ENCODE measurements around the gene JAZF1. TPM values are rescaled to one million over a fixed set of nuclear protein-coding genes. Genes with fewer than 3 reads are reported as not detected.
"Not testable (repeated sequence)": the region's sequence is repeated elsewhere in the genome, so short reads cannot be mapped to it uniquely, and the experiment has no call there.

JAZF1 gene
- total RNA-seq, 4 donors from 2014 or later, result 27.8 to 36.5 (median 30.5) TPM

GRCh38 chr7:27860800-27861199, 319.8 kb downstream of the JAZF1 start:
- Histone ChIP-seq H3K27ac (no peak overlapping the region), H3K9me3 (no peaks in the 10 kb centered on the region), H3K4me3 (no peak overlapping the region), H3K36me3 (peaks cover 0 to 17% of the 10 kb centered on the region in 2 donors), H3K4me1 (no peaks in the 10 kb centered on the region), H3K27me3 (no peaks in the 10 kb centered on the region)
- TF ChIP-seq EP300 (IDR thresholded peaks at IDR 0.05) (no peak), POLR2AphosphoS5 (IDR thresholded peaks at IDR 0.05) (no peak), CTCF (IDR thresholded peaks at IDR 0.05) (no peak), POLR2A (IDR thresholded peaks at IDR 0.05) (no peak)
- no peak for ATAC-seq
- WGBS, 2 donors (ENCODE audit: low coverage in 1 of 2), result 90 to 94% methylated on average over 3 to 6 of the region's 6 CpGs

- WGBS, 2 donors (ENCODE audit: low coverage in 1 of 2), result 83% methylated on average over 1 of the region's 28 CpGs; no CpG with 5 or more reads in 1 of the 2 donors
Measured at GRCh38 chr7:27856703-27857485, 323.7 kb downstream of the JAZF1 start.

GRCh38 chr7:27850531-27850930, 330.1 kb downstream of the JAZF1 start:
- H3K4me3 ChIP-seq, result no peak overlapping the region
- H3K9me3 ChIP-seq, result no peaks in the 10 kb centered on the region
- TF ChIP-seq EP300 (IDR thresholded peaks at IDR 0.05), result no peak
- no peak for TF ChIP-seq CTCF (IDR thresholded peaks at IDR 0.05)
- no peak for TF ChIP-seq POLR2A (IDR thresholded peaks at IDR 0.05)
- no peak for TF ChIP-seq POLR2AphosphoS5 (IDR thresholded peaks at IDR 0.05)
- no peaks in the 10 kb centered on the region for H3K27me3 ChIP-seq
- H3K36me3 ChIP-seq, result no peaks in the 10 kb centered on the region
- H3K27ac ChIP-seq, result no peak overlapping the region
- no peaks in the 10 kb centered on the region for H3K4me1 ChIP-seq
- WGBS, 2 donors (ENCODE audit: low coverage in 1 of 2), result 84 to 92% methylated on average over 5 of the region's 5 CpGs
- ATAC-seq, result no peak

More at GRCh38 chr7:27856703-27857485, 323.7 kb downstream of the JAZF1 start:
- H3K27me3 ChIP-seq, H3K4me3 ChIP-seq, H3K4me1 ChIP-seq, ATAC-seq, H3K27ac ChIP-seq, H3K9me3 ChIP-seq: not testable (repeated sequence)
- H3K36me3 ChIP-seq, result peaks cover 0 to 18% of the 10 kb centered on the region in 2 donors

- TF ChIP-seq POLR2AphosphoS5 (IDR thresholded peaks at IDR 0.05), result no peak
- TF ChIP-seq CTCF (IDR thresholded peaks at IDR 0.05), result no peak
- no peak for TF ChIP-seq POLR2A (IDR thresholded peaks at IDR 0.05)
- TF ChIP-seq EP300 (IDR thresholded peaks at IDR 0.05), result no peak
- ATAC-seq, result no peak
Measured at GRCh38 chr7:27846388-27846787, 334.2 kb downstream of the JAZF1 start.

GRCh38 chr7:27843584-27844305, 336.9 kb downstream of the JAZF1 start:
- Histone ChIP-seq H3K9me3 (no peaks in the 10 kb centered on the region), H3K36me3 (peaks cover 0 to 22% of the 10 kb centered on the region in 2 donors), H3K27ac (no peak overlapping the region), H3K4me1 (peaks cover 0 to 11% (median 0%) of the 10 kb centered on the region in 3 donors), H3K27me3 (no peaks in the 10 kb centered on the region), H3K4me3 (no peak overlapping the region)
- TF ChIP-seq POLR2A (IDR thresholded peaks at IDR 0.05) (no peak), EP300 (IDR thresholded peaks at IDR 0.05) (no peak), CTCF (IDR thresholded peaks at IDR 0.05) (no peak), POLR2AphosphoS5 (IDR thresholded peaks at IDR 0.05) (no peak)
- no peak for ATAC-seq
- 97% methylated on average over 12 of the region's 15 CpGs; no CpG with 5 or more reads in 1 of the 2 donors for WGBS, 2 donors (ENCODE audit: low coverage in 1 of 2)

More at GRCh38 chr7:27846388-27846787, 334.2 kb downstream of the JAZF1 start:
- 92% methylated on average over 3 of the region's 3 CpGs; no CpG with 5 or more reads in 1 of the 2 donors for WGBS, 2 donors (ENCODE audit: low coverage in 1 of 2)
- Histone ChIP-seq H3K36me3 (no peaks in the 10 kb centered on the region), H3K4me1 (peaks cover 0 to 11% (median 0%) of the 10 kb centered on the region in 3 donors), H3K27me3 (no peaks in the 10 kb centered on the region), H3K9me3 (no peaks in the 10 kb centered on the region), H3K4me3 (no peak overlapping the region), H3K27ac (no peak overlapping the region)

Data from gastroesophageal sphincter (tissue), 4 donors.